K562 (cell line): ENCODE measurements around the gene RUSC1. TPM values are rescaled to one million over a fixed set of nuclear protein-coding genes. Genes with fewer than 3 reads are reported as not detected.

Source experiments
- LARP7 ChIP-seq: fragments of 450-650 bp; IDR thresholded peaks from 2 replicates; pipeline ENCODE4 v1.6.1; 2016
- MTA3 ChIP-seq: fragments of 450-650 bp; formaldehyde crosslinking; IDR thresholded peaks from 2 replicates; pipeline ENCODE4 v1.6.1; 2017; ENCODE audit warnings: mild to moderate bottlenecking, borderline replicate concordance
- MYC ChIP-seq, 2 experiments: fragments of 250-450 bp in 1 of 2; sonication (Bioruptor Pico) in 1 of 2; IDR thresholded peaks; 2 replicates each; pipeline versions ENCODE4 v1.5.1 to v1.6.1; 2012 to 2021; ENCODE audit warnings: low read depth in 2 of 2, borderline replicate concordance in 1 of 2, improper control_type of control experiment in 1 of 2, low read length in 1 of 2, mild to moderate bottlenecking in 1 of 2, moderate library complexity in 1 of 2
- NFXL1 ChIP-seq: fragments of 450-650 bp; formaldehyde crosslinking; IDR thresholded peaks from 2 replicates; pipeline ENCODE4 v1.4.0; 2021; ENCODE audit warnings: mild to moderate bottlenecking
- PHB ChIP-seq: fragments of 250-450 bp; sonication (Bioruptor Pico); IDR thresholded peaks from 2 replicates; pipeline ENCODE4 v1.5.0; 2021
- POLR2G ChIP-seq: fragments of 200-400 bp; formaldehyde crosslinking; IDR thresholded peaks from 2 replicates; pipeline ENCODE4 v1.6.1; 2017; ENCODE audit warnings: low read depth, mild to moderate bottlenecking, antibody characterized with exemption, low read length, moderate library complexity
- POLR3A ChIP-seq: IDR thresholded peaks from 2 replicates; pipeline ENCODE4 v1.6.1; 2011; ENCODE audit warnings: borderline replicate concordance, mild to moderate bottlenecking, moderate library complexity; ENCODE audit not compliant: insufficient read length, insufficient read depth; ENCODE audit errors: extremely low read depth
- PRMT5 ChIP-seq: sonication (generic); formaldehyde crosslinking; IDR thresholded peaks from 2 replicates; pipeline ENCODE4 v1.5.0; 2020; ENCODE audit warnings: missing genetic modification reagents
- PTRF ChIP-seq: fragments of 450-650 bp; IDR thresholded peaks from 2 replicates; pipeline ENCODE4 v1.6.1; 2016; ENCODE audit warnings: mild to moderate bottlenecking, missing genetic modification characterization, missing compliant biosample characterization
- SRSF3 ChIP-seq: fragments of 200-400 bp; formaldehyde crosslinking; IDR thresholded peaks from 2 replicates; pipeline ENCODE4 v1.6.1; 2016; ENCODE audit warnings: mild to moderate bottlenecking, low read length, moderate library complexity; ENCODE audit not compliant: insufficient read depth
- TAF7 ChIP-seq: fragments of 450-650 bp; IDR thresholded peaks from 2 replicates; pipeline ENCODE4 v1.6.1; 2016; ENCODE audit warnings: missing genetic modification characterization, missing compliant biosample characterization
- ZFPM2 ChIP-seq: fragments of 250-450 bp; sonication (Bioruptor Pico); IDR thresholded peaks from 2 replicates; pipeline ENCODE4 v1.5.1; 2022; ENCODE audit warnings: mild to moderate bottlenecking
- ZFX ChIP-seq: sonication (generic); formaldehyde crosslinking; IDR thresholded peaks from 2 replicates; pipeline ENCODE4 v1.8.0; 2022; ENCODE audit warnings: mild to moderate bottlenecking, missing genetic modification reagents, moderate library complexity
- ZNF764 ChIP-seq: fragments of 250-450 bp; sonication (Bioruptor Pico); IDR thresholded peaks from 2 replicates; pipeline ENCODE4 v1.4.0; 2020; ENCODE audit warnings: low read depth, mild to moderate bottlenecking, moderate library complexity
- polyA plus RNA-seq, 8 experiments: library from polyadenylated mRNA; depleted of rRNA in 4 of 8; stranded (reverse) in 5 of 8; unstranded in 3 of 8; fragments of >200 nt; fragmentation: Nextera tagmentation in 2 of 8; fragmentation: Illumina TruSeq in 1 of 8; extraction: Ambion mirVana in 2 of 8; extraction: Trizol in 1 of 8; gene quantifications; 2 replicates each; pipeline versions ENCODE4 v1.2.1 to v1.2.3, GENCODE V29; 2011 to 2014; ENCODE audit warnings: inconsistent platforms in 1 of 8, missing spikeins in 1 of 8
- total RNA-seq, 7 experiments: library from RNA; depleted of rRNA in 6 of 7; stranded (reverse); fragments of >200 nt in 6 of 7; fragmentation: Illumina TruSeq in 2 of 7; extraction: Trizol in 2 of 7; gene quantifications; 2 replicates each; pipeline versions ENCODE4 v1.2.1 to v1.2.3, GENCODE V29; 2011 to 2021; ENCODE audit warnings: low replicate concordance in 1 of 7
- TF ChIP-seq, protein P1 (sequence below): fragments of 250-450 bp; sonication (Bioruptor Pico); IDR thresholded peaks from 2 replicates; pipeline ENCODE4 v1.4.0; 2020; ENCODE audit warnings: mild to moderate bottlenecking, moderate library complexity
- TF ChIP-seq, protein P2 (sequence below): fragments of 450-650 bp; IDR thresholded peaks from 2 replicates; pipeline ENCODE4 v1.7.1; 2018; ENCODE audit warnings: mild to moderate bottlenecking, low read depth; ENCODE audit not compliant: partially characterized antibody
- TF ChIP-seq, protein P3 (sequence below): fragments of 250-450 bp; sonication (Bioruptor Pico); IDR thresholded peaks from 2 replicates; pipeline ENCODE4 v1.4.0; 2020; ENCODE audit warnings: mild to moderate bottlenecking, moderate library complexity, borderline replicate concordance
- TF ChIP-seq, protein P4 (sequence below): fragments of 250-450 bp; sonication (Bioruptor Pico); IDR thresholded peaks from 2 replicates; pipeline ENCODE4 v1.9.0; 2021; ENCODE audit warnings: mild to moderate bottlenecking

The RUSC1 gene
- total and polyA plus RNA-seq, 9 of the 15 experiments (the other 6 are each of a cell fraction or from before 2014, with no cell fraction given) = 5.7 to 68.3 (median 33.6) TPM

DNA sequence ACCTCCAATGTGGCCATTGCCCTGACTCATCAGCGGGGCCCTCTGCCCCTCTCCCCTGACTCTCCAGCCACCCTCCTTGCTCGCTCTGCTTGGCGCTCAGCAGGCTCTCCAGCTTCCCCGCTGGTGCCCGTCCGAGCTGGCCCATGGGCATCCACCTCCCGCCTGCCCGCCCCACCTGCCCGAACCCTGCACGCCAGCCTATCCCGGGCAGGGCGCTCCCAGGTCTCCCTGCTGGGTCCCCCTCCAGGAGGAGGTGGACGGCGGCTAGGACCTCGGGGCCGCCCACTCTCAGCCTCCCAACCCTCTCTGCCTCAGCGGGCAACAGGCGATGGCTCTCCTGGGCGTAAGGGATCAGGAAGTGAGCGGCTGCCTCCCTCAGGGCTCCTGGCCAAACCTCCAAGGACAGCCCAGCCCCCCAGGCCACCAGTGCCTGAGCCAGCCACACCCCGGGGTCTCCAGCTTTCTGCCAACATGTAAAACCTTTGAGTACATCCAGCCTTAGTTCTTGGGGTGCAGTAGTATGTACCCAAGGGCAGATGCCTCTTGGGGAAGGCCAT, 32.6 kb upstream of the RUSC1 start (continued):
- TF ChIP-seq, protein P1, sequence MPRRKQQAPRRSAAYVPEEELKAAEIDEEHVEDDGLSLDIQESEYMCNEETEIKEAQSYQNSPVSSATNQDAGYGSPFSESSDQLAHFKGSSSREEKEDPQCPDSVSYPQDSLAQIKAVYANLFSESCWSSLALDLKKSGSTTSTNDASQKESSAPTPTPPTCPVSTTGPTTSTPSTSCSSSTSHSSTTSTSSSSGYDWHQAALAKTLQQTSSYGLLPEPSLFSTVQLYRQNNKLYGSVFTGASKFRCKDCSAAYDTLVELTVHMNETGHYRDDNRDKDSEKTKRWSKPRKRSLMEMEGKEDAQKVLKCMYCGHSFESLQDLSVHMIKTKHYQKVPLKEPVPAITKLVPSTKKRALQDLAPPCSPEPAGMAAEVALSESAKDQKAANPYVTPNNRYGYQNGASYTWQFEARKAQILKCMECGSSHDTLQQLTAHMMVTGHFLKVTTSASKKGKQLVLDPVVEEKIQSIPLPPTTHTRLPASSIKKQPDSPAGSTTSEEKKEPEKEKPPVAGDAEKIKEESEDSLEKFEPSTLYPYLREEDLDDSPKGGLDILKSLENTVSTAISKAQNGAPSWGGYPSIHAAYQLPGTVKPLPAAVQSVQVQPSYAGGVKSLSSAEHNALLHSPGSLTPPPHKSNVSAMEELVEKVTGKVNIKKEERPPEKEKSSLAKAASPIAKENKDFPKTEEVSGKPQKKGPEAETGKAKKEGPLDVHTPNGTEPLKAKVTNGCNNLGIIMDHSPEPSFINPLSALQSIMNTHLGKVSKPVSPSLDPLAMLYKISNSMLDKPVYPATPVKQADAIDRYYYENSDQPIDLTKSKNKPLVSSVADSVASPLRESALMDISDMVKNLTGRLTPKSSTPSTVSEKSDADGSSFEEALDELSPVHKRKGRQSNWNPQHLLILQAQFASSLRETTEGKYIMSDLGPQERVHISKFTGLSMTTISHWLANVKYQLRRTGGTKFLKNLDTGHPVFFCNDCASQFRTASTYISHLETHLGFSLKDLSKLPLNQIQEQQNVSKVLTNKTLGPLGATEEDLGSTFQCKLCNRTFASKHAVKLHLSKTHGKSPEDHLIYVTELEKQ = no peak
- TF ChIP-seq MYC (IDR thresholded peaks at IDR 0.05; ENCODE audit: low read depth, low read length) (no peak), MYC (CRISPR knock-in tag; IDR thresholded peaks at IDR 0.05; ENCODE audit: borderline replicate concordance, low read depth) (no peak), PTRF (tag) (no peak), PRMT5 (no peak), POLR3A (no peak), NFXL1 (CRISPR knock-in tag) (no peak), ZFPM2 (CRISPR knock-in tag) (no peak), PHB (no peak), ZNF764 (CRISPR knock-in tag) (no peak), POLR2G (peak; percentile 73), LARP7 (no peak), MTA3 (no peak), SRSF3 (no peak), TAF7 (tag) (no peak), ZFX (CRISPR knock-in tag) (no peak)
- TF ChIP-seq, protein P2, sequence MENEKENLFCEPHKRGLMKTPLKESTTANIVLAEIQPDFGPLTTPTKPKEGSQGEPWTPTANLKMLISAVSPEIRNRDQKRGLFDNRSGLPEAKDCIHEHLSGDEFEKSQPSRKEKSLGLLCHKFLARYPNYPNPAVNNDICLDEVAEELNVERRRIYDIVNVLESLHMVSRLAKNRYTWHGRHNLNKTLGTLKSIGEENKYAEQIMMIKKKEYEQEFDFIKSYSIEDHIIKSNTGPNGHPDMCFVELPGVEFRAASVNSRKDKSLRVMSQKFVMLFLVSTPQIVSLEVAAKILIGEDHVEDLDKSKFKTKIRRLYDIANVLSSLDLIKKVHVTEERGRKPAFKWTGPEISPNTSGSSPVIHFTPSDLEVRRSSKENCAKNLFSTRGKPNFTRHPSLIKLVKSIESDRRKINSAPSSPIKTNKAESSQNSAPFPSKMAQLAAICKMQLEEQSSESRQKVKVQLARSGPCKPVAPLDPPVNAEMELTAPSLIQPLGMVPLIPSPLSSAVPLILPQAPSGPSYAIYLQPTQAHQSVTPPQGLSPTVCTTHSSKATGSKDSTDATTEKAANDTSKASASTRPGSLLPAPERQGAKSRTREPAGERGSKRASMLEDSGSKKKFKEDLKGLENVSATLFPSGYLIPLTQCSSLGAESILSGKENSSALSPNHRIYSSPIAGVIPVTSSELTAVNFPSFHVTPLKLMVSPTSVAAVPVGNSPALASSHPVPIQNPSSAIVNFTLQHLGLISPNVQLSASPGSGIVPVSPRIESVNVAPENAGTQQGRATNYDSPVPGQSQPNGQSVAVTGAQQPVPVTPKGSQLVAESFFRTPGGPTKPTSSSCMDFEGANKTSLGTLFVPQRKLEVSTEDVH = no peak
- TF ChIP-seq, protein P3, sequence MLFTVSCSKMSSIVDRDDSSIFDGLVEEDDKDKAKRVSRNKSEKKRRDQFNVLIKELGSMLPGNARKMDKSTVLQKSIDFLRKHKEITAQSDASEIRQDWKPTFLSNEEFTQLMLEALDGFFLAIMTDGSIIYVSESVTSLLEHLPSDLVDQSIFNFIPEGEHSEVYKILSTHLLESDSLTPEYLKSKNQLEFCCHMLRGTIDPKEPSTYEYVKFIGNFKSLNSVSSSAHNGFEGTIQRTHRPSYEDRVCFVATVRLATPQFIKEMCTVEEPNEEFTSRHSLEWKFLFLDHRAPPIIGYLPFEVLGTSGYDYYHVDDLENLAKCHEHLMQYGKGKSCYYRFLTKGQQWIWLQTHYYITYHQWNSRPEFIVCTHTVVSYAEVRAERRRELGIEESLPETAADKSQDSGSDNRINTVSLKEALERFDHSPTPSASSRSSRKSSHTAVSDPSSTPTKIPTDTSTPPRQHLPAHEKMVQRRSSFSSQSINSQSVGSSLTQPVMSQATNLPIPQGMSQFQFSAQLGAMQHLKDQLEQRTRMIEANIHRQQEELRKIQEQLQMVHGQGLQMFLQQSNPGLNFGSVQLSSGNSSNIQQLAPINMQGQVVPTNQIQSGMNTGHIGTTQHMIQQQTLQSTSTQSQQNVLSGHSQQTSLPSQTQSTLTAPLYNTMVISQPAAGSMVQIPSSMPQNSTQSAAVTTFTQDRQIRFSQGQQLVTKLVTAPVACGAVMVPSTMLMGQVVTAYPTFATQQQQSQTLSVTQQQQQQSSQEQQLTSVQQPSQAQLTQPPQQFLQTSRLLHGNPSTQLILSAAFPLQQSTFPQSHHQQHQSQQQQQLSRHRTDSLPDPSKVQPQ (CRISPR knock-in tag) = no peak
- TF ChIP-seq, protein P4, sequence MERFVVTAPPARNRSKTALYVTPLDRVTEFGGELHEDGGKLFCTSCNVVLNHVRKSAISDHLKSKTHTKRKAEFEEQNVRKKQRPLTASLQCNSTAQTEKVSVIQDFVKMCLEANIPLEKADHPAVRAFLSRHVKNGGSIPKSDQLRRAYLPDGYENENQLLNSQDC (CRISPR knock-in tag) = no peak
